GM19438 (cell line): ENCODE data around the gene TAP1.

Source experiments
- ATAC-seq: cut with Tn5 transposase; IDR thresholded peaks from one replicate; pipeline ENCODE4 v1.9.1; 2021; ENCODE audit warnings: low read depth; ENCODE audit not compliant: unreplicated experiment

TAP1 gene

DNA sequence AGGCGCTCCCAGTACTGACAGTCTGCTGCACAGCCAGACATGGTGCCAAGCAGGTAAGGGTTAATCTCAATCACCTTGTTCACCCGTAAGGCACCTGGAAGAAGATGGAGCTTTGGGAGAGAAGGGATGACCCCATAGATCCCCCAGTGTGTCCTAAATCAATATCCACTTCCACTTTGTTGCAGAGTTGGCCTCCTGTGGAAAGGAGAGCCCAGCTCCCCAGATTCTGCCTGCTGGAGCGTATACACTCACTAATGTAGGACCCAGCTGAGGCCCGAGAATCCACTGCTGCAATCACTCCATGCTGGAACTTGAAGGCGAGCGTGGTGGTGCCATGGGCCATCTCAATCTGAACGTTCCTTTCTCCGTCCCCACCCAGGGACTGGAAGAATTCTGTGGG lies 10.8 kb downstream of the TAP1 start:
- no peak for ATAC-seq

DNA sequence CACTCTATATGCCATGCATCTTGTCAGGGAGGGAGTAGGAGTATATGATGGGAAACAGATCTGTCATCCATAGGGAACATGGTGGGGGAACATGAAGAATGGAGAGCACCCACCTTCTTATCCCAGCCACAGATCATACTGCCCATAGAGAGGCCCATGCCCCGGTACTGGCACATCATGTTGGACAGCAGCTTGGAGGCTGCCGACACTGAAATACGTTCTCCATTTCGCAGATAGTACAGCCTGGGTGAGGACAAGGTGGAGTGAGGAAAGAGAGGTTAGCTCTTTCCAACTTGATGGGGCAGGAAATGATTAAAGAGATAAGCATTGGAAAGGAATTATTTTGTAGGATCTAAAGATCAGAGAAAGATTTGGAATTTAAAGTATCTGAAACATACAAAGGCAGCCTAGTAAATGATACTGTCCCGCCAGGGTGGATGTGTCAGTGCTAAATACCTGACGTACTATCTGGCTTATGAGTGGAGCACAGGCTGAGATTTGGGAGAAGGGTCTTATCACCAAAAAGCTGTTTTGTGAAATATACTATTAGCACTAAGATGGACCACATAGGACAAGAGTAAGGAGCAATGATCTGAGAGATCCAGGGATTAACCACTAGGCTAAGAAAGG lies 11.4 kb downstream of the TAP1 start:
- ATAC-seq, result no peak

DNA sequence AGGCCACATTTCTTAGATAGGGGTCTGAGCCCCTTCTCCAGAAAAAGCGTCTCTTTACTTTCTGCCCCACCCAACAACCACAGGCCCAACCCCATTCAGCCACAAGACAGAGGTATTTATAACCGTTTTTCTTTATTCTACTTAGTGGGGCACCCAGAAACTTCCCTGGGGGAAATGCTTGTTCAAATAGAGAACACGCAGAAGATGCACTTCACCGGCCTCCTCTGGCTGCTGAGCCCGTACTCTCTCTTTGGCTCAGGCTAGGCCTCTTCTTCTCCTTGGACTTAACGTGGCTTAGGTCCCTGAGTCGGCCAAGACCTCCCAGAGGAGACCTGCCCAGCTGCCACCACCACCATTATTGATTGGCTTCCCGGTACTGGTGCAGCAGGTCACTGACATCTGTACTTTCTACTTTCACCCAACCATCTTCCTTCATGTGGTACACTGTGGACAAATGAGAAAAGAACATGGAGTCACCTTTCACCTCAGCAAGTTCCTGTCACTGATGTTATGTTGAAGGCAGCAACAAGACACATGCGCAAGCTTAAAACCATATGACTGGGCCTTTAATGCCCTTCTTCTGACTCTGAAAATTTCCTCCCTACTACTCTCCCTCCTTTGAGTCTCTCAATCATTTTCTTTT lies 12.8 kb downstream of the TAP1 start:
- ATAC-seq, result no peak

DNA sequence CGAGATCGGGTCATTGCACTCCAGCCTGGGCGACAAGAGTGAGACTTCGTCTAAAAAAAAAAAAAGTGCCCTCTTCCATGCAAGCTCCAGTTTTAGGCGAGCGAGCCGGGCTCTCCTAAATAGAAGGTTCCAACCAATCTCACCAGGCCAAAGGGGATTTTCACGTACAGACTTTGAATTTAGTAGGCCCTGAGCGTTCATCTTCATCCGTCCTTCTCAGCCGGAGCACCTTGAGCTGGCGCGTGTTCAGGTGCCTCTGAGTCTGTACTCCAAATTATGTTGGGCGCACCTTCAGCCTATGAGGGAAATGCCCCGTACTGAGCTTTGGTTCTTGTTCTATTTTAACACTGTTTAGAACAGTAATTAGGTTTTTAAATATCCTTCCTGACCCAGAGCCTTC lies 14.1 kb downstream of the TAP1 start:
- ATAC-seq, result no peak

DNA sequence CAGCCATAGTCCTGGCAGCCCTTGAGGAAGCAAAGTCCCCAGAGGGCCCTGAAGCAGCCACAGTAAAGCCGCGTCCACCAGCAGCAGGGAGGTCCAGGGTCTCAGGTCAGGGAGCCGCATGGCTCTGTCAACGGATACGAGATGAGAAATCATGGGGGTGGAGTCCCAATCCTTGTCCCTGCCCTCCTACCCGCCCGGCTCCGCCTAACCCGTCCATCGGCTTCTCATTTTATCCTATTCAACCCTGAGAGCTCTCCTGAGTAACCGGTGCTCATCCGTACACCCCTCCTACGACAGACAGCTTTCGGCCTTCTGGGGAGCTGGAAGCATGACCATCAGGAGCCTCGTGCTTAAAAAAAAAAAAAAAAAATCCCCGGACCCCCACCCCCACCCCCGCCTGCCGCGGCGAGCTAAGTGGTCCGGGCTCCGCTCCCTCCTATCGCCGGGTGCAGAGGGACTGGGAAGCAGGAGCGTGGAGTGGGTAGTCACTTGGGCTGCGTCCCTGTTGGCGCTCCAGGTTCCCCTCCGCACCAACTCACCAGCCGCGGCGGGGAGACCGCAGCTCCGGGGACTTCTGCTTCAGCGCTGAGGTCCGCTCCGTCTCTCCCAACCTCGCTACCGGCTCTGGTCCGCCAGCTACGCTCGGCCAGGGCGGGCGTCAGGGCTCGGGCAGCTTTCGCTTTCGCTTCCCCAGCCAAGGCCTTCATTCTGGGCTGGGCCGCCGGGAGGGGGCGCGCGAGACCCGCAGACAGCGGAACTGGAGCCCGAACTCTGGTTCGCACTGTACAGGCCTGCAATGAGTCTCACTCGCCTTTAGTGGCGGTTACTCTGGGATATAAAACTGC lies 15.2 kb downstream of the TAP1 start, which contains the start of gene TAP2:
TSS of gene TAP2 (minus strand) at position 626 of the 845 bp plus-strand sequence. CDS start at position 120, 506 bp downstream.
- peak; percentile 68 for ATAC-seq

DNA sequence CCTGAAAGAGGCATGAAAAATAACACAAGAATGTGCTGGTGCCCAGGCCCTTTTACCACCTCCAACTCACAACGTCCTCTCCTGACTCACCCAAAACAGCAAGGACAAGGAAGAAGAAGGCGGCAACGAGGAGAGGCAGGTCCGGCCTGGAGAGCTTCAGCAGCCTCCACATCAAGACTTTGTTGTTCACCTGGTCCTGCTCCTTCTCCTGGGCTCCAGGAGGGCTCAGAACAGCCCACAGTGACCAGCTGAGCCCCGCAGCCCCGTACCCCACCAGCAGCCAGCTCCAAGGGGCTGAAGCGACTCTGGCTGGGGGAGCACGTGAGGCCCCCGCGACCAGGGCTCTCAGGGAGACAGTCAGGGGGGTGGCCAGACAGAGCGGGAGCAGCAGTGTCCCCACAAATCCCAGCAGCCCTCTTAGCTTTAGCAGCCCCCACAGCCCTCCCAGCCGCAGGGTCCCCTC lies 15.8 kb downstream of the TAP1 start:
- no peak for ATAC-seq

DNA sequence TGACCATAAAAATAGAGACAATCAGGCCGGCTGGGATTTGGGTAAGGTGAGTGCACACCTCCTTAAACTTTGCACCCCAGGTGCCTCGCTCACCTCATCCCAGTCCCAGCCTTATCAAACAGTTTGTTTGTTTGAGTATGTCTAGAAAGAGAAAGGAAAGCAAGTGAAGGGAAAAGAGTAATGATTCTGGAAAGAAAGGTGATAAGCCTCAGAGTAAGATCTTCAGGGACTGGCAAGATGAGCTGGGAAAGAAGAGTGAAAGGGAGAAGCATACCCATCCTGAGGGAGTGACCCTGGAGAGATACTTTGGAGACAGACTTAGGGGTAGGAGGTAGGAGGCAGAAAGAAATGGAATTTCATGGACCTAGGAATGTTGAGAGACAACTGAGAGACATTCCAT lies 16.6 kb downstream of the TAP1 start:
- no peak for ATAC-seq

DNA sequence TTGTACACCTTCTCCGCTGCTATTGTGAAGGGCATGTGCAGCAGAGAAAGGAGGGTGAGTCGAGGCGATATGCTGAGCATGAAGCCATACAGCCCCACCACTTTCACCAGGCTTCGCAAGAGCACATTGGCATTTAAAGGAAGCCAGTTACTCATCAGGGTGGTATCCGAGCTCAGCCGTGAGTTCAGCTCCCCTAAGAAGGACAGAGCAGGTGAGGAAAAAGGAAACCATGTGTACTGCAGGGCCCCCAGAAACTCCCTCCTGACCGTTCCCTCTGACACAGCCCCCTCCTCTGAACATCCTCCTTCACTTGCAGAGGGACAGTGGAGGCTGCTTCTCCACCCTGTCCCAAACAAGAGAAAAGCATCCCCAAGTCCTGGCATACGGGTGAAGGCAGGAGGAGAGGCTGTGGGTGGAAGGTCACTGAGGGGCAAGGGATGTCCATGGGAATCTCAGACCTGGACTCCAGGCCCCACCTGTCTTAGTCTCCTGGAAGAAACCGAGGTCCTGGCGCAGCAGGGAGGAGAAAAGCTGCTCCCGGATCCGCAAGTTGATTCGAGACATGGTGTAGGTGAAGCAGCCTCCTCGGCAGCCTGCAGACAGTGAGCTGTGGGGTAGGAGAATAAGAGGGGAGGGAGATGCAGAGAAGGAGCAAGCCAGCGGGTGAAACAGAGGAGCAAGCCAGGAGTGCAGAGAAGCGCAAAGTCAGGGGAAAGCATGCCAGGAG lies 18.2 kb downstream of the TAP1 start:
- no peak for ATAC-seq

DNA sequence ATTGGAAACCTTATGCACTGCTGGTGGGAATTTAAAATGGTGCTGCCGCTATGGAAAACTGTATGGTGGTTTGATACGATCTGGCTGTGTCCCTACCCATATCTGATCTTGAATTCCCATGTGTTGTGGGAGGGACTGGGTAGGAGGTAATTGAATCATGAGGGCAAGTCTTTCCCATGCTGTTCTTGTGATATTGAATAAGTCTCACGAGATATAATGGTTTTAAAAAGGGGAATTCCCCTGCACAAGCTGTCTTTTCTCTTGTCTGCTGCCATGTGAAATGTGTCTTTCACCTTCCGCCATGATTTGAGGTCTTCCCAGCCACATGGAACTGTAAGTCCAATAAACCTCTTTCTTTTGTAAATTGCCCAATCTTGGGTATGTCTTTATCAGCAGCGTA lies 19.8 kb downstream of the TAP1 start:
- no peak for ATAC-seq

DNA sequence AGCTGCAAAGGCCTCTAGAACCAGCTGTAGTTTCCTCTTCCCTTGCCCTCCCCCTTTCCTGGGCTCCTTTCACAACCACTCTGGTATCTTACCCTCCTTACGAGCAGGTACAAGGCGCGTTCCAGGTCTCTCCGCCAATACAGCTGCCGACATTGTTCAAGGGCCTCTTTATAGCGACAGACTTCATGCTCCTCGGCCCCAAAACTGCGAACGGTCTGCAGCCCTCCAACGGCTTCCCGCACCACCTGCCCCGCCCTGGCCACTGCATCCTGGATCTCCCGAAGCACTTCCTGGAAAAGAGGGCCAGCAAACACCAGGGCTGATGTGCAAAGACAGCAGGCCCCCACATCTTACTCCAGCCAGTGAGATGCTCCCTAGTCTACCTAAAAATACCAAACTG lies 21.0 kb downstream of the TAP1 start:
- no peak for ATAC-seq

DNA sequence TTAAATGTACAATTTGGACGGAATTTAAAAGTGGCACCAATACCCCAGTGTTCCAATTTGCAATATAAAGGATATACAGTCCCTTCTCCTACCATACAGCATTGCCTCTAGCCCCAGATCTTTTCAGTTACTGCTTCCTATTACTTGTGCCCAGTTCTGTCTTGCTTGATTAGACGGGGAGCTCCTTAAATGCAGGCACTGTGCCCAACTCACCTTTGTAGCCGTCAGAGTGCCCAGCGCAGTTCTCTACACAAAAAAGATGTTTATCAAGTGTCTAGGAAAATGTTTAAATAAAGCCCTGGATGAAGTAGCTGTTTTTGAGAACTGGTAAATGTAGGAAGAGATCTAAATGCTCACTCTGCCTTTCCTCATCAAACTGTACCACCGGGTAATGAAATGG lies 22.6 kb downstream of the TAP1 start:
- ATAC-seq, result no peak

DNA sequence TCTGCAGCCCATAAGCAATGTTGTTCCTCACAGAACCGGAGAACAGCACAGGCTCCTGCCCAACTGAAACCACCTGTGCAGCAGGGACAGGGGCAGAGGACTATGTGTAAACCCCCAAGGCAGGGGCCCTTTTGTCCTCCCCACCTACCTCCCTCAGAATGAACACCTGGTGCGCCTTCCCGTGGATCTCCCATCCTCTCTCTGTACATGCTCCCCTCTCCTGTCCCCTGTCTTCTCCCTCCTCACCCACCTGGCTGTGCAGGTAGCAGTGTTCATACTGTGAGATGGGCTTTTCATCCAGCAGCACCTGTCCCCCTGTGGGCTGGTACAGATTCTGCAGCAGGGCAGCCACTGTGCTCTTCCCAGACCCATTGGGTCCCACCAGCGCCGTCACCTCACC lies 23.5 kb downstream of the TAP1 start:
- ATAC-seq, result no peak

DNA sequence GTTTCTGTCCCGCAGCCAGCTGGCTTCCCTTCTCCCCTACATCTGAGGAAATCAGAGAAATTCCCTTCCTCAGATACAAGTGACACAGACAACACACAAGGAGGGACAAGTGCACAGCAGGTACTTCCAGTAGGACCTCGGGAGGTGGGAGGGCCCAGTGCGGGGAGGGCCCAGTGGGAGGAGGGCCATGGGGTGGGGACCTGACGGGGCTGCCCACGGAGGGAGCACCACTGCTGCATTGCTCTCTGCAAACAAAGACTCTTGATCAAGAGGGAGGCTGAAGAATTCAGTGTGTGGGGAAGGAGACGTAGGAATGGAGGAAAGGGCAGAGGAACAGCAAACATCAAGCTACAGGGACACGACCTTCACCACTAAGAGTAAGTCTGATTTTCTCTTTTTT lies 24.0 kb downstream of the TAP1 start:
- ATAC-seq, result no peak

DNA sequence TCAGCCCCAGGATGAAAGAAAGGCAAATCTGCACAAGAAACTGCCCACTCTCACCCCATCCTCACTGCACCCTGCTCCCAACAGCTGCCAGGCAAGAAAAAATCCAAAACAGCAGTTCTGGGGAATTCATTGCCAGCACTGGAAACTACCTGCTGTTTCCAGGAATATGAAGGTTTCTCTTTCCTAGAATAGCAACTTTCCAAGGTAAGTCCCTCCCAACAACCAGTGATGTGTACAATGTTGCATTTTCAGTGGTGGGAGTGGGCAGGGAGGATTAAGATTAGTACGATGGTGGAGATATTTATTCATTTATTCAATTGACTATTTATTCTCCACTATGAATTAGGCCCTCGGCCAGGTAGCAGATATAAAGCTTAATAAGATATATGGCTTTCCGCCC lies 26.5 kb downstream of the TAP1 start:
- ATAC-seq, result no peak

DNA sequence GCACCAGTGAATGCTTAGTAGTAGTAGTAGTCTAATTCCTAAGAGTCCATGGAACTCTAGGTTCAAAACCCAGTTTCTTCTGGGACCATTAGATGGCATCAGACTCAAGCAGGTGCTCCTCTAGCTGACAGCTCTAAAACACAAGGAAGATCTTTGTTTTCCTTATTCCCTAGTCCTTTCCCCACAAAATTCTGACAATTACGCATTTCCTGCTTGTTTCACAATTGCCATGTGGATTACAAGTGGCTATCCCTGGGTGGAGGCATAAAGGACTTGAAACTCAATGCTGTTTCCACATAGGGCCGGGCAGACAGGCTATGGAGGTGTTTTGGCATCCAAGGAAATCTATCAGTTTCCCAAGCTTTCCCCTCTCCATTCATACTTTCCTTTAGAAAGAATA lies 27.5 kb downstream of the TAP1 start:
- ATAC-seq, result no peak

DNA sequence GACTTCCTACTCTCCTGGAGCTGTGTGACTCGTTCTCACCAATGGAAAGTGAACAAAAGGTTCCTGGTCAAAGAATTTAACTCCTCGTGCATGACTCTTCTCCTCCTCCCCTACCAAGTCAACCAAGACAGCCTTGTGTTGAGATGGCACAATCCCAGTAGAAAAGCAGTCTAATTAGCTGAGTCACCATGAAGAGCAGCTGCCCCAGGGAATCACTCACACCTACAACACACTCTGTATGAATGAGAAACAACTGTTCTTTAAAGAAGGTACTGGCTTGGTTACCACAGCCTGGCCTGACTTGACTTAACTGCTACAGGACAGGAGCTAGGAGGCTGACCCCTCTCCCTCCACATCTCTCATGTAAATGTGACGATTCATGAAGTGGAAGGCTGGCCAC lies 33.8 kb downstream of the TAP1 start:
- no peak for ATAC-seq

DNA sequence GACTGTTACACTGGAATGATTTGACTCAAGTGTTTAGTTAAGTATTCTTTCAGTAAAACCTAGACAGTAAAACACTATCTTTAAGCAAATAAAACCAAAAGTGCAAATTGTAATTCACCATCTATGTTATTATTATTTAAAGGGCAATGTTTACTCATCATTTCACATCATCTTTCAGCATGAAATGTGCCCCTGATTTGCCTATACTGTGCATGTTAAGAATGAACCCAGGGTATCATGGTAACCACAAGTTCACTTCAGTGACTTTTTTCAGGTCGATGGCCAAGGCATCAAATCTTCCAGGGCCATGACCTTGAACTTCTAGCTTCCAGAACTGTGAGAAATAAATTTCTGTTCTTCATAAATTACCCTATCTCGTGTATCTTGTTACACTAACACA lies 34.6 kb downstream of the TAP1 start:
- no peak for ATAC-seq

DNA sequence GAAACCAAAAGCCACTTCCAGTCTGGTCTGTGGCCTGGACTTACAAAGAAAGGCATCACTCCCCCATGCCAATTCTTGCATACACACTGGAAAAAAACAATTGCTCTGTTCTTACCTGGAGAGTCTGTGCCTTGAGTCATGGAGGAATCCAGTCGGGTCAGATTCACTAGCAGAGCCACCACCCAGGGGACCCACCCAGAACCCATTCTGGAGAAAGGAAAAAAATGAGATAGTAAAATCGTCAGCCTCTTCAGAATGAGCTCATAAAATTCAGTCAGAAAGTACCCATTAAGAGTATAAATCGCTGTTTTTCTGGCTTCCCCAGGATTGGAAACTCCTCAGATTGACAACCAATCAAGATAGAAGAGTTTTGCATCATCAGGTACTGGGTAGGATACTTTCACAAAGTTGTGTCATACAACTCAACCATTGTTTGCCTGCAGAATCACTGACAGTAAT lies 36.7 kb downstream of the TAP1 start, which contains the start of gene HLA-DOB:
TSS of gene HLA-DOB (minus strand) at position 257 of the 459 bp plus-strand sequence. CDS start at position 206, 51 bp downstream.
- ATAC-seq, result no peak

DNA sequence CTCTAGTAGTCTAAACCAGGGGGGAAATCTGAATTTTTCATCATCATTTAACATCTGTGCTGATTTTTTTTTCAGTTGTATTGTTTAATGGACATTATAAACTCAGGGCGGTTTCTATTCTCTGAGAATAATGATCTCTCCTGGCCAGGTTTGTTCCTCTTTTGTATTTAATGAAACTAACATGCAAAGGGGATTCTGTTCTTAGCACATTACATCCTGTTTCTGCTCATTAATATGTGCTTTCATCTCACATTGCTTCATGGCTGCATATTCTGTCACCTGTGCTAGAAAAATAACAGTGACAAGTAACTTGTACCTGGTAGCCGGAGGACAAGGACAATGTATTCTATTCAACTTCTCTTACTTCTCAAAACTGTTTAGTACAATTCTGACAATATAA lies 37.5 kb downstream of the TAP1 start:
- ATAC-seq, result no peak

DNA sequence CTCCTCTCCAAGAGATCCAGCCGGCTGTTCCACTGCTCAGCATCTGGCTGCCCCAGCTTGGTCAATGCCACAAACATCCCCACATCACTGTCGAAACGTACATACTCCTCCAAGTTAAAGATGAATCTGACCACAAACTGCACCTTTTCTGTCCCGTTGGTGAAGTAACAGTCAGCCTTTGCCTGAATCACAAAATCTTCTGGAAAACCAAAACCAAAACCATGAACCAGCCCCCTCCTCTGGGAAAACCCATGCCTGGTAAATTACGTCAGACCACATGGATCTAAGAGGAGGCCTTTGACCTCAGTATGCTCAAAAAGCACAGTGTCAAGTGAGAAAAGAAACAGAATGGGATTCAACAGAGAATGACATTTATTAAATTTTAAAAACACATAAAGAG lies 38.4 kb downstream of the TAP1 start:
- no peak for ATAC-seq

DNA sequence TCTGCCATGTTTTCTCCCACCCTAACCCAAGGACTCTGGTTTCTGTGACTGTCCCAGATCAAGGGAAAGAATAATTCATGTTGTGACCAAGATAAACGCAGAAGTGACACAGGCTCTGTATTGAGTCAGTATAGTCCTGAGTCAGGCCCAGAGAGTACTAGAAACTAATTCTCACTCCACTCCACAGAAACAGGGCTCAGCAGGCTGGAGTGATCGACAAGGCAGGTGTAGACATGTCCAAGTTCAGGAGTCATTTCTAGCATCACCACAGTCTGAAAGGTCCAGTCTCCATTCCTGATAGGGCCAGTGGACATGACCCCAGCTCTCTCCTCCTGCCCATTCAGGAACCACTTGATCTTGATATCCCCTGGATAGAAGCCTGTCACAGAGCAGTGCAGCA lies 39.4 kb downstream of the TAP1 start:
- ATAC-seq, result no peak
